ENCODE data around the gene UBN2. TPM values are rescaled to one million over a fixed set of nuclear protein-coding genes. Genes with fewer than 3 reads are reported as not detected.

Gene UBN2
- total and polyA plus RNA-seq, 2 of the 13 experiments (the other 11 are each of a cell fraction or from before 2014, with no cell fraction given) = 5.6 to 5.7 TPM

GRCh38 chr7:139341058-139341775 lies 110.2 kb downstream of the UBN2 start, which contains the start of gene FMC1 (continued):
- TF ChIP-seq ZBTB46 (CRISPR knock-in tag; IDR thresholded peaks at IDR 0.05; ENCODE audit: borderline replicate concordance) = no peak
- peak; percentile 62 for TF ChIP-seq ZGPAT (CRISPR knock-in tag; IDR thresholded peaks at IDR 0.05)
- no peak; the same call in 1 of the 2 replicates for TF ChIP-seq HOXA9 (CRISPR knock-in tag; IDR thresholded peaks at IDR 0.05; ENCODE audit: borderline replicate concordance)
- TF ChIP-seq SKI (IDR thresholded peaks at IDR 0.05; ENCODE audit: partially characterized antibody) = peak; percentile 8
- no peak for TF ChIP-seq ZNF30 (CRISPR knock-in tag; IDR thresholded peaks at IDR 0.05)
- TF ChIP-seq ZNF44 (CRISPR knock-in tag; IDR thresholded peaks at IDR 0.05) = no peak
- TF ChIP-seq ZNF788 (CRISPR knock-in tag; IDR thresholded peaks at IDR 0.05; ENCODE audit: borderline replicate concordance) = peak; percentile 61; the same call in 1 of the 2 replicates
- TF ChIP-seq NR0B2 (CRISPR knock-in tag; IDR thresholded peaks at IDR 0.05) = 0 out of 2 replicates have a peak, but pooled peaks have one; percentile 62
- TF ChIP-seq ZMAT3 (CRISPR knock-in tag; conservative IDR thresholded peaks at IDR 0.05) = peak; percentile 70; the same call in 1 of the 2 replicates
- TF ChIP-seq TCF7 (IDR thresholded peaks at IDR 0.05; ENCODE audit: low read depth) = 0 out of 2 replicates have a peak, but pooled peaks have one; percentile 8
- no peak; the same call in 1 of the 2 replicates for TF ChIP-seq ARNTL (CRISPR knock-in tag; IDR thresholded peaks at IDR 0.05)
- TF ChIP-seq BORCS8-MEF2B (CRISPR knock-in tag; IDR thresholded peaks at IDR 0.05) = peak; percentile 89
- no peak for TF ChIP-seq ZNF670 (CRISPR knock-in tag; IDR thresholded peaks at IDR 0.05; ENCODE audit: borderline replicate concordance)
- no peak for TF ChIP-seq E2F1 (CRISPR knock-in tag; IDR thresholded peaks at IDR 0.05)
- peak; percentile 88 for TF ChIP-seq ZFX (CRISPR knock-in tag; IDR thresholded peaks at IDR 0.05; ENCODE audit: low read depth)
- TF ChIP-seq CHCHD3 (CRISPR knock-in tag; IDR thresholded peaks at IDR 0.05) = no peak
- peak; percentile 41; the same call in 1 of the 2 replicates for TF ChIP-seq MAF1 (CRISPR knock-in tag; IDR thresholded peaks at IDR 0.05; ENCODE audit: borderline replicate concordance)
- TF ChIP-seq ARHGAP35 (CRISPR knock-in tag; IDR thresholded peaks at IDR 0.05; ENCODE audit: borderline replicate concordance) = 0 out of 2 replicates have a peak, but pooled peaks have one; percentile 26
- peak; percentile 69; the same call in 1 of the 2 replicates for TF ChIP-seq SAP130 (CRISPR knock-in tag; IDR thresholded peaks at IDR 0.05; ENCODE audit: low read depth)
- peak; percentile 63; the same call in 1 of the 2 replicates for TF ChIP-seq PITX1 (CRISPR knock-in tag; IDR thresholded peaks at IDR 0.05)
- no peak for TF ChIP-seq KDM1A (CRISPR knock-in tag; IDR thresholded peaks at IDR 0.05)
- TF ChIP-seq PHB2 (IDR thresholded peaks at IDR 0.05; ENCODE audit: partially characterized antibody) = no peak
- no peak for TF ChIP-seq TGIF2 (CRISPR knock-in tag; IDR thresholded peaks at IDR 0.05)
- peak; percentile 80; the same call in 1 of the 2 replicates for TF ChIP-seq SAFB2 (CRISPR knock-in tag; IDR thresholded peaks at IDR 0.05; ENCODE audit: borderline replicate concordance, low read depth)
- TF ChIP-seq SNAPC5 (CRISPR knock-in tag; IDR thresholded peaks at IDR 0.05; ENCODE audit: borderline replicate concordance) = 0 out of 2 replicates have a peak, but pooled peaks have one; percentile 1
